Measurements from ENCODE around the gene CDC42BPA. TPM values are rescaled to one million over a fixed set of nuclear protein-coding genes. Genes with fewer than 3 reads are reported as not detected.

CDC42BPA gene
- total and polyA plus RNA-seq, 2 donors (not counting 1 experiment from before 2014, with no cell fraction given): 26.4 to 77.1 TPM

DNA sequence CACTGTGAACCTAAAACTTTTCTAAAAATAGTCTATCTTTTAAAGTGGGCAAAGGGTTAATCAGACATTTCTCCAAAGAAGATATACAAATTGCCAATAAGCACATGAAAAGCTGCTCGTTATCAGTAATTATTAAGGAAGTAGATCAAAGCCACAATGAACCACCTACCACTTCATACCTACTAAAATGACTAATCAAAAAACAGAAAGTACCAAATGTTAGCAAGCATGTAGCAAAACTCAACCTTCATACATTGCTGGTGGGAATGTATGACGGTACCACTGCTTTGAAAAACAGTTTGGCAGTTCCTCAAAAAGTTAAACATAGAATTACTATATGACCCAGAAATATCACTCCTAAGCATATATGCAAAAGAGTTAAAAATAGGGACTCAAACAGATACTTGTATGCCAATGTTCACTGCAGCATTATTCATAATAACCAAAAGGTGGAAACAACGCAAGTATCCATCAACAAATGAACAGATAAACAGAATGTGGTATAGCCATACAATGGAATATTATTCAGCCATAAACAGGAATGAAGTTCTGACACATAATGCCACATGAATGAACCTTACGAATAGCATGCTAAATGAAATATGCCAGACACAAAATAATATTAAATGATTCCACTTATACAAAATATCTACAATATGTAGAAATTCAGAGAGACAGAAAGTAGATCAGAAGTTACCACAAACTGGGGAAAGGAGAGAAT is 21.1 kb downstream of the CDC42BPA start:
- no peak for TF ChIP-seq EZH2 (IDR thresholded peaks at IDR 0.05; ENCODE audit: low read length, missing control alignments)
- TF ChIP-seq, protein P1, sequence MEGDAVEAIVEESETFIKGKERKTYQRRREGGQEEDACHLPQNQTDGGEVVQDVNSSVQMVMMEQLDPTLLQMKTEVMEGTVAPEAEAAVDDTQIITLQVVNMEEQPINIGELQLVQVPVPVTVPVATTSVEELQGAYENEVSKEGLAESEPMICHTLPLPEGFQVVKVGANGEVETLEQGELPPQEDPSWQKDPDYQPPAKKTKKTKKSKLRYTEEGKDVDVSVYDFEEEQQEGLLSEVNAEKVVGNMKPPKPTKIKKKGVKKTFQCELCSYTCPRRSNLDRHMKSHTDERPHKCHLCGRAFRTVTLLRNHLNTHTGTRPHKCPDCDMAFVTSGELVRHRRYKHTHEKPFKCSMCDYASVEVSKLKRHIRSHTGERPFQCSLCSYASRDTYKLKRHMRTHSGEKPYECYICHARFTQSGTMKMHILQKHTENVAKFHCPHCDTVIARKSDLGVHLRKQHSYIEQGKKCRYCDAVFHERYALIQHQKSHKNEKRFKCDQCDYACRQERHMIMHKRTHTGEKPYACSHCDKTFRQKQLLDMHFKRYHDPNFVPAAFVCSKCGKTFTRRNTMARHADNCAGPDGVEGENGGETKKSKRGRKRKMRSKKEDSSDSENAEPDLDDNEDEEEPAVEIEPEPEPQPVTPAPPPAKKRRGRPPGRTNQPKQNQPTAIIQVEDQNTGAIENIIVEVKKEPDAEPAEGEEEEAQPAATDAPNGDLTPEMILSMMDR (conservative IDR thresholded peaks at IDR 0.05 in 1 of 2, IDR thresholded peaks at IDR 0.05 in 1 of 2; ENCODE audit: low read depth in 1 of 2, low read length in 2 of 2): no peak
- Histone ChIP-seq H3K36me3 (ENCODE audit: control insufficient read depth, insufficient read depth, low read length) (no peaks in the 10 kb centered on the region), H3K4me1 (ENCODE audit: control insufficient read depth, extremely low read depth, insufficient read depth, low read length) (no peaks in the 10 kb centered on the region), H3K4me3 (replicated peaks in 1 of 4; ENCODE audit: control extremely low read depth in 1 of 4, insufficient read depth in 1 of 4, low read depth in 3 of 4, low read length in 4 of 4) (no peak overlapping the region), H3K4me2 (ENCODE audit: extremely low read depth, insufficient read depth, low read length) (no peak overlapping the region), H3K27ac (ENCODE audit: insufficient read depth, low read length) (no peak overlapping the region), H3K9ac (ENCODE audit: insufficient read depth, low read length) (no peak overlapping the region), H4K20me1 (ENCODE audit: control insufficient read depth, extremely low read depth, insufficient read depth, low read length) (no peaks in the 10 kb centered on the region), H3K9me3 (ENCODE audit: control insufficient read depth, insufficient read depth, low read depth, low read length) (no peaks in the 10 kb centered on the region), H3K79me2 (ENCODE audit: control insufficient read depth, insufficient read depth, low read length) (peaks cover 51% of the 10 kb centered on the region), H2AFZ (ENCODE audit: low read length) (no peak overlapping the region), H3K27me3 (ENCODE audit: control insufficient read depth, insufficient read depth, low read length) (no peaks in the 10 kb centered on the region)
- no peak for DNase-seq (ENCODE audit: low read depth in 2 of 2)

DNA sequence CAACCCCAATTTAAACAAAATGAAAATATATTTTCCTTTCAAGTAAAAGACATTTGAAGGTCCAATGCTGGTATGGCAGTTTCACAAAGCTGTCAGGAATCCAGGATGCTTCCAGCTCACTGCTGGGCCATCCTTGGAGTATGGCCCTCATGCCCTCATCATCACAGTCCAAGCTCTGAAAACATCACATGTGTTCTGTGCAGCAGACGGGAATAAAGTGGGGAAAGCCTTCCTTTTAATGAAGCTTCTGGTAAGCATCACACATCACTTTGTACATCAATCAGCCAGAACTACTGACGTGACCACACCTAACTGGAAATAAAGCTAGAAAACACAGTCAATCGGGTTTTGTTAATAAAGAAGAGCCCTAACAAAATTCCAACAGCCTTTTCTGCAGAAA is 22.7 kb downstream of the CDC42BPA start:
- Histone ChIP-seq H4K20me1 (ENCODE audit: control insufficient read depth, extremely low read depth, insufficient read depth, low read length) (no peaks in the 10 kb centered on the region), H3K79me2 (ENCODE audit: control insufficient read depth, insufficient read depth, low read length) (peaks cover 56% of the 10 kb centered on the region), H3K4me2 (ENCODE audit: extremely low read depth, insufficient read depth, low read length) (no peak overlapping the region), H3K27ac (ENCODE audit: insufficient read depth, low read length) (no peak overlapping the region), H3K9me3 (ENCODE audit: control insufficient read depth, insufficient read depth, low read depth, low read length) (no peaks in the 10 kb centered on the region), H3K4me3 (replicated peaks in 1 of 4; ENCODE audit: control extremely low read depth in 1 of 4, insufficient read depth in 1 of 4, low read depth in 3 of 4, low read length in 4 of 4) (no peak overlapping the region), H3K9ac (ENCODE audit: insufficient read depth, low read length) (no peak overlapping the region), H3K36me3 (ENCODE audit: control insufficient read depth, insufficient read depth, low read length) (no peaks in the 10 kb centered on the region), H3K27me3 (ENCODE audit: control insufficient read depth, insufficient read depth, low read length) (no peaks in the 10 kb centered on the region), H2AFZ (ENCODE audit: low read length) (no peak overlapping the region), H3K4me1 (ENCODE audit: control insufficient read depth, extremely low read depth, insufficient read depth, low read length) (no peaks in the 10 kb centered on the region)
- DNase-seq (ENCODE audit: low read depth in 2 of 2): no peak
- TF ChIP-seq EZH2 (IDR thresholded peaks at IDR 0.05; ENCODE audit: low read length, missing control alignments): no peak
- TF ChIP-seq, protein P1 (conservative IDR thresholded peaks at IDR 0.05 in 1 of 2, IDR thresholded peaks at IDR 0.05 in 1 of 2; ENCODE audit: low read depth in 1 of 2, low read length in 2 of 2): no peak

DNA sequence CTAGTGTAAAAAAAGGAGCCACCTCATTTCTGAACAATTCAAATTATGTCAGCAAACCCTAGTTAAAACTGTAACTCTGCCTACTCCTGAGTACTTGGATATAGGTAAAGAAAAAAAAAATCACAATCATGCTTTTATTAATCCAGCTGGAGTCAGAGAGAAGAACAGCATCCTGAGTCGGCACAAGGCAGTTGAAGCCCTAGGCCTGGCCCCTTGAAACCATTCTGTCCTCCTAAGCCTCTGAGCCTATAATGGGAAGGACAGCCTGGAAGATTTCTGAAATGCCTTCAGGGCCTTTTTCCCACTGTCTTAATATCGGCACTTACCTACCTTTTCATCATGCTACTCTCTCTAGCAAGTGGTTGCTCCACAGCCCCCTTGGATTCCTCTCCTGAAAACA is 32.5 kb downstream of the CDC42BPA start:
- Histone ChIP-seq H3K27me3 (ENCODE audit: control insufficient read depth, insufficient read depth, low read length) (no peaks in the 10 kb centered on the region), H3K36me3 (ENCODE audit: control insufficient read depth, insufficient read depth, low read length) (no peaks in the 10 kb centered on the region), H3K4me1 (ENCODE audit: control insufficient read depth, extremely low read depth, insufficient read depth, low read length) (no peaks in the 10 kb centered on the region), H3K9ac (ENCODE audit: insufficient read depth, low read length) (no peak overlapping the region), H3K9me3 (ENCODE audit: control insufficient read depth, insufficient read depth, low read depth, low read length) (no peaks in the 10 kb centered on the region), H3K4me2 (ENCODE audit: extremely low read depth, insufficient read depth, low read length) (no peak overlapping the region), H3K27ac (ENCODE audit: insufficient read depth, low read length) (no peak overlapping the region), H4K20me1 (ENCODE audit: control insufficient read depth, extremely low read depth, insufficient read depth, low read length) (no peaks in the 10 kb centered on the region), H2AFZ (ENCODE audit: low read length) (no peak overlapping the region), H3K79me2 (ENCODE audit: control insufficient read depth, insufficient read depth, low read length) (peaks cover 46% of the 10 kb centered on the region), H3K4me3 (replicated peaks in 1 of 4; ENCODE audit: control extremely low read depth in 1 of 4, insufficient read depth in 1 of 4, low read depth in 3 of 4, low read length in 4 of 4) (no peak overlapping the region)
- no peak for DNase-seq (ENCODE audit: low read depth in 2 of 2)
- TF ChIP-seq, protein P1 (conservative IDR thresholded peaks at IDR 0.05 in 1 of 2, IDR thresholded peaks at IDR 0.05 in 1 of 2; ENCODE audit: low read depth in 1 of 2, low read length in 2 of 2): no peak
- TF ChIP-seq EZH2 (IDR thresholded peaks at IDR 0.05; ENCODE audit: low read length, missing control alignments): no peak
